Fibroblast of lung (primary cell): ENCODE data around the gene C5orf15.

Experiments used
- CTCF ChIP-seq, 2 donors: IDR thresholded peaks in 1 of 2; conservative IDR thresholded peaks in 1 of 2; 1 replicate in 1 of 2; 2 replicates in 1 of 2; pipeline ENCODE4 v1.5.1; 2011 to 2012; ENCODE audit warnings: low read length in 2 of 2, control low read depth in 1 of 2, inconsistent platforms in 1 of 2, low read depth in 1 of 2, mild to moderate bottlenecking in 1 of 2
- EZH2 ChIP-seq: IDR thresholded peaks from 2 replicates; pipeline ENCODE4 v1.5.1; 2012; ENCODE audit warnings: low read length, control low read depth, mild to moderate bottlenecking; ENCODE audit errors: missing control alignments

- TF ChIP-seq CTCF (conservative IDR thresholded peaks at IDR 0.05 in 1 of 2, IDR thresholded peaks at IDR 0.05 in 1 of 2; ENCODE audit: low read depth in 1 of 2, low read length in 2 of 2), result no peak
- TF ChIP-seq EZH2, result no peak
These were observed 2.3 kb downstream of the C5orf15 start for GRCh38 chr5:133966090-133966489.
